Loucy (cell line): ENCODE measurements around the gene TMEM204.

Experiments
- EZH2phosphoT487 ChIP-seq: fragments of 200-600 bp; IDR thresholded peaks from 2 replicates; pipeline ENCODE4 v1.6.1; 2018; ENCODE audit warnings: antibody characterized with exemption, mild to moderate bottlenecking, moderate library complexity, borderline replicate concordance
- TF ChIP-seq, protein P1 (sequence below): fragments of 200-600 bp; sonication (generic); conservative IDR thresholded peaks from 2 replicates; pipeline ENCODE4 v1.5.1; 2014; ENCODE audit warnings: mild to moderate bottlenecking, antibody characterized with exemption, low read length

DNA sequence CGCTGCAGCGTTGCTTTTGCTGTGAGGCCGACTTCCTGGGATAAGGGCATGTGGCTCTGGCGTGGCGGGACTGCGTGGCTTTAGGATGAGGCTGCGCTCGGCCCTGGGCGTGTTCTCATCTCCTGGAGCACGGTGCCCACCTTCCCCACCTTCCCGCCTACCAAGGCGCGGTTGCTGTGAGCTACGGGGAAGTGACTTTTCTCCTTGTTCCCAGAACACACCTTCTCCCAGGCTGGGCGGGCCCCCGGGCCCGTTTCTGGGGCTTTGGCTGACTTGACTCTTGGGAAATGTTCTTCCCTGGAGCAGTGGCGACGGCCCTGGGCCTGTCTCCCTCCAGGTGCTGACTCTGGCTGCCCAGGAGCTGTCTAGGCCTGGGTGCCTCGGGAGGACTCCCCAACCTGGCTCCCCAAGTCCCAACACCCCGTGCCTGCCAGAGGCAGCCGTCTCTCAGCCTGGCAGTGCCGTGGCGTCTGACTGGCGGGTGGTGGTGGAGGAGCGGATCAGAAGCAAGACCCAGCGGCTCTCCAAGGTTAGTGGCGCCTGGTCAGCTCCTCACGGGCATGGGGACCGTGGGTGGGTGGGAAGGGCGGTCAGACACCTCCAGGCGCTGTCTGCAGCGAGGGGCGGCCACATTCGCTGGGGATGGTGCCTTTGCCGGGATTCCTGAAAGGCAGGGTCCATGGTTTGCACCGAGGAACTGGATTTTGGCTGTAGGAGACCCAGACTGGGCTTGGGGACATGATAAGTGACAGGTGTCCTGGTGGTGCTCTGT is 28.2 kb upstream of the TMEM204 start:
- TF ChIP-seq, protein P1, sequence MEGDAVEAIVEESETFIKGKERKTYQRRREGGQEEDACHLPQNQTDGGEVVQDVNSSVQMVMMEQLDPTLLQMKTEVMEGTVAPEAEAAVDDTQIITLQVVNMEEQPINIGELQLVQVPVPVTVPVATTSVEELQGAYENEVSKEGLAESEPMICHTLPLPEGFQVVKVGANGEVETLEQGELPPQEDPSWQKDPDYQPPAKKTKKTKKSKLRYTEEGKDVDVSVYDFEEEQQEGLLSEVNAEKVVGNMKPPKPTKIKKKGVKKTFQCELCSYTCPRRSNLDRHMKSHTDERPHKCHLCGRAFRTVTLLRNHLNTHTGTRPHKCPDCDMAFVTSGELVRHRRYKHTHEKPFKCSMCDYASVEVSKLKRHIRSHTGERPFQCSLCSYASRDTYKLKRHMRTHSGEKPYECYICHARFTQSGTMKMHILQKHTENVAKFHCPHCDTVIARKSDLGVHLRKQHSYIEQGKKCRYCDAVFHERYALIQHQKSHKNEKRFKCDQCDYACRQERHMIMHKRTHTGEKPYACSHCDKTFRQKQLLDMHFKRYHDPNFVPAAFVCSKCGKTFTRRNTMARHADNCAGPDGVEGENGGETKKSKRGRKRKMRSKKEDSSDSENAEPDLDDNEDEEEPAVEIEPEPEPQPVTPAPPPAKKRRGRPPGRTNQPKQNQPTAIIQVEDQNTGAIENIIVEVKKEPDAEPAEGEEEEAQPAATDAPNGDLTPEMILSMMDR, result no peak
- no peak for TF ChIP-seq EZH2phosphoT487
